Right atrium auricular region (tissue), 2 donors: ENCODE data around the gene GPR55. TPM values are rescaled to one million over a fixed set of nuclear protein-coding genes. Genes with fewer than 3 reads are reported as not detected.

Experiments
- DNase-seq: peaks from one replicate; pipeline ENCODE4 v3.0.0-alpha.2; 2019; ENCODE audit warnings: low spot score
- H3K27ac ChIP-seq, 2 donors: fragments of 200-600 bp; sonication (generic); 1 replicate in 1 of 2; 2 replicates in 1 of 2; pipeline ENCODE4 v1.5.1; 2016 to 2019
- H3K27me3 ChIP-seq, 2 donors: fragments of 200-600 bp; sonication (generic); one replicate each; pipeline versions ENCODE4 v1.5.1 to v1.6.0; 2017 to 2019
- H3K36me3 ChIP-seq: fragments of 200-600 bp; sonication (generic); one replicate; pipeline ENCODE4 v1.5.1; 2016
- H3K4me1 ChIP-seq, 2 donors: fragments of 200-600 bp; sonication (generic); one replicate each; pipeline versions ENCODE4 v1.5.1 to v1.6.0; 2017 to 2019
- H3K4me3 ChIP-seq, 2 donors: fragments of 200-600 bp; sonication (generic); 1 replicate in 1 of 2; 2 replicates in 1 of 2; pipeline ENCODE4 v1.5.1; 2017 to 2019; ENCODE audit warnings: mild to moderate bottlenecking in 1 of 2, moderate library complexity in 1 of 2
- H3K9me3 ChIP-seq, 2 donors: fragments of 200-600 bp; sonication (generic); one replicate each; pipeline ENCODE4 v1.5.1; 2019
- total RNA-seq, 2 donors: library from RNA; depleted of rRNA; stranded (reverse); fragments of >200 nt; gene quantifications; one replicate each; pipeline ENCODE4 v1.1.0, GENCODE V29; 2016
- TF ChIP-seq, protein P1 (sequence below), 2 donors: fragments of 200-600 bp; sonication (generic); IDR thresholded peaks; one replicate each; pipeline ENCODE4 v1.5.1; 2019; ENCODE audit warnings: antibody characterized with exemption in 2 of 2

Gene GPR55
- total RNA-seq, 2 donors from 2014 or later: not detected

DNA sequence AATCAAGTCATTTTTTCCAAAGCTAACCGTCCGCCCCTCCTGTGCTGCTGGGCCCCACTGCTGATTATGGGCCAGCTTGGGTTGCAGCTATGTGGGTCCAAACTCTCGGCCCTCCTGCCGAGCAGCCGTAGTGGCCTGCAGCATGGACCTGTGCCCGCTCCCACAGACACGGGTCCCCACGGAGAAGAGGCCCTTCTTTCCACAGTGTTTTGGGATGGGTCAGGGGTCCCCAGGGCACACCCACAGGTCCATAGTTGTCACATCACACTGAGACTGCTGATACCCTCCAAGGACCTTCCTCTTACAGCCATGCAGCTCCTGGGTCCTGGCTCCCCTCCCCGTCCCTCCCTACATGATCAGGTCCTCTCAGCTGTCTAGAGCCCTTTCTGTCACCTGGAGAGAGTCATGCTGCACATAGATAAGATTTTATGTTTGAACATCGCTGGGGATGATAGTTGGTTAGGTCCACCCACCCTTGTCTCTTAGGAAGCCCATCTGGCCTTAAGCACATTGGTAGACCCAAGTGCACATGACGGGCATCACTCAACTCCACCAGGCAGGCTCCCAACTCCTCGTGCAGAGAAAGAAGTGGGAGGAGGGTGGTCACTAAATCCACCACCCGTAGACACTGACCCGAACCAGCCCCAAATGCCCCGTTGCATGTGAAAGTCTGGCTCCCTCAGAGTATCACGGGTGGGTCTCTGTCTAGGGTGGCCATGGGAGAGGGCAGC, 17.5 kb downstream of the GPR55 start:
- no peaks in the 10 kb centered on the region for H3K9me3 ChIP-seq
- no peak for DNase-seq
- TF ChIP-seq, protein P1, sequence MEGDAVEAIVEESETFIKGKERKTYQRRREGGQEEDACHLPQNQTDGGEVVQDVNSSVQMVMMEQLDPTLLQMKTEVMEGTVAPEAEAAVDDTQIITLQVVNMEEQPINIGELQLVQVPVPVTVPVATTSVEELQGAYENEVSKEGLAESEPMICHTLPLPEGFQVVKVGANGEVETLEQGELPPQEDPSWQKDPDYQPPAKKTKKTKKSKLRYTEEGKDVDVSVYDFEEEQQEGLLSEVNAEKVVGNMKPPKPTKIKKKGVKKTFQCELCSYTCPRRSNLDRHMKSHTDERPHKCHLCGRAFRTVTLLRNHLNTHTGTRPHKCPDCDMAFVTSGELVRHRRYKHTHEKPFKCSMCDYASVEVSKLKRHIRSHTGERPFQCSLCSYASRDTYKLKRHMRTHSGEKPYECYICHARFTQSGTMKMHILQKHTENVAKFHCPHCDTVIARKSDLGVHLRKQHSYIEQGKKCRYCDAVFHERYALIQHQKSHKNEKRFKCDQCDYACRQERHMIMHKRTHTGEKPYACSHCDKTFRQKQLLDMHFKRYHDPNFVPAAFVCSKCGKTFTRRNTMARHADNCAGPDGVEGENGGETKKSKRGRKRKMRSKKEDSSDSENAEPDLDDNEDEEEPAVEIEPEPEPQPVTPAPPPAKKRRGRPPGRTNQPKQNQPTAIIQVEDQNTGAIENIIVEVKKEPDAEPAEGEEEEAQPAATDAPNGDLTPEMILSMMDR (IDR thresholded peaks at IDR 0.05): no peak
- H3K36me3 ChIP-seq: no peaks in the 10 kb centered on the region
- H3K27me3 ChIP-seq: no peaks in the 10 kb centered on the region
- H3K4me3 ChIP-seq: no peak overlapping the region
- H3K27ac ChIP-seq: no peak overlapping the region
- no peaks in the 10 kb centered on the region for H3K4me1 ChIP-seq

- DNase-seq: no peak
- no peak overlapping the region for H3K27ac ChIP-seq
Observed at GRCh38 chr2:230906471-230907230, 18.4 kb downstream of the GPR55 start.

GRCh38 chr2:230905448-230906421, 19.3 kb downstream of the GPR55 start:
- no peaks in the 10 kb centered on the region for H3K4me1 ChIP-seq
- TF ChIP-seq, protein P1 (IDR thresholded peaks at IDR 0.05): no peak
- H3K27ac ChIP-seq: no peak overlapping the region
- peaks cover 0 to 3% of the 10 kb centered on the region in 2 donors for H3K27me3 ChIP-seq
- H3K36me3 ChIP-seq: no peaks in the 10 kb centered on the region
- no peaks in the 10 kb centered on the region for H3K9me3 ChIP-seq
- DNase-seq: no peak
- no peak overlapping the region for H3K4me3 ChIP-seq

More at GRCh38 chr2:230906471-230907230, 18.4 kb downstream of the GPR55 start:
- Histone ChIP-seq H3K9me3 (no peaks in the 10 kb centered on the region), H3K36me3 (no peaks in the 10 kb centered on the region), H3K27me3 (no peaks in the 10 kb centered on the region), H3K4me1 (no peaks in the 10 kb centered on the region), H3K4me3 (no peak overlapping the region)
- TF ChIP-seq, protein P1 (IDR thresholded peaks at IDR 0.05): no peak

- no peaks in the 10 kb centered on the region for H3K9me3 ChIP-seq
- TF ChIP-seq, protein P1 (IDR thresholded peaks at IDR 0.05): no peak
- no peak overlapping the region for H3K27ac ChIP-seq
- H3K36me3 ChIP-seq: no peaks in the 10 kb centered on the region
- no peaks in the 10 kb centered on the region for H3K4me1 ChIP-seq
- H3K4me3 ChIP-seq: no peak overlapping the region
- no peak for DNase-seq
- H3K27me3 ChIP-seq: peaks cover 0 to 3% of the 10 kb centered on the region in 2 donors
Observed at GRCh38 chr2:230904856-230905447, 20.1 kb downstream of the GPR55 start.
